ENCODE measurements around the gene RPGRIP1. TPM values are rescaled to one million over a fixed set of nuclear protein-coding genes. Genes with fewer than 3 reads are reported as not detected.

RPGRIP1 gene
- total RNA-seq, 4 donors from 2014 or later = 0.14 TPM; not detected in 3

DNA sequence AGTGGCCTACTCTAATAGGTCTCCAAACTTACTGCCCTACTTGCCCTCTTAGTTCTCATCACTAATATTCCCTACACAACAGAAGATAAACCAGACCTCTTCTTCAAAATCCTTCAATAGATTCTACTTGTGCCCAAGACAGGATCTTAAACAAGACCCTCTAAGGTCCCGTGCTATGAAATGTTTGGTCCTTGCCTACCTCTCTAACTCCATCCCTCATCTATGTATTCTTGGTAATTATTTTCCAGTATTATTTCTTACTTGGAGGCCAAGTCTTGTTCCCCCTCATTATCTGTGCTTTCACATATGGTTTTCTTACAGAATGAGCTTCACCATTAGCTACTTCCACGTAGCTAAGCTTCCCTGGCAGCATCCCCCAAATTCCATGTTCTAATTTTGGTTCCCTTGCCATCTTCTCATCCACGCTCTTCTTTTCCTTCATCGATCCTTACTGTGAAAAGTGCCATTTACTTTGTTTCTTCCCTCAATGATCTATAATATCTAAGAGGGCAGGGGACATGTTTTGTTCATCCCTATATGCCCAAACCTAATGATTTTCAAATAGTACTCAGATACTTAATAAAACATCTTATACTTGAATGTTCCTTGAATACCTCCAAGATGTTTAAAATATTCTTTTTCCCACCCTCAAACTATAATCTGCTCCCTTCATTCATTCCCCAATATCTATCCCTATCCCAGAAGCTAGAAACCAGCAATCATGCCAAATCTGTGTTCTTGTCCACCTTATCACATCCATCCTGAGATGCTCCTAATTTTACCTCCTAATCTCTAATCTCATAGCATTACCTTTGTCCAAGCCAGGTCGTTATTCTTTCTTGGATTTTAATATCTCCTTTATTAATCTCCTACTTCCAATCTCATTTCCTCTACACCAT lies 20.7 kb upstream of the RPGRIP1 start:
- no peak overlapping the region for H3K27ac ChIP-seq
- TF ChIP-seq, protein P1, sequence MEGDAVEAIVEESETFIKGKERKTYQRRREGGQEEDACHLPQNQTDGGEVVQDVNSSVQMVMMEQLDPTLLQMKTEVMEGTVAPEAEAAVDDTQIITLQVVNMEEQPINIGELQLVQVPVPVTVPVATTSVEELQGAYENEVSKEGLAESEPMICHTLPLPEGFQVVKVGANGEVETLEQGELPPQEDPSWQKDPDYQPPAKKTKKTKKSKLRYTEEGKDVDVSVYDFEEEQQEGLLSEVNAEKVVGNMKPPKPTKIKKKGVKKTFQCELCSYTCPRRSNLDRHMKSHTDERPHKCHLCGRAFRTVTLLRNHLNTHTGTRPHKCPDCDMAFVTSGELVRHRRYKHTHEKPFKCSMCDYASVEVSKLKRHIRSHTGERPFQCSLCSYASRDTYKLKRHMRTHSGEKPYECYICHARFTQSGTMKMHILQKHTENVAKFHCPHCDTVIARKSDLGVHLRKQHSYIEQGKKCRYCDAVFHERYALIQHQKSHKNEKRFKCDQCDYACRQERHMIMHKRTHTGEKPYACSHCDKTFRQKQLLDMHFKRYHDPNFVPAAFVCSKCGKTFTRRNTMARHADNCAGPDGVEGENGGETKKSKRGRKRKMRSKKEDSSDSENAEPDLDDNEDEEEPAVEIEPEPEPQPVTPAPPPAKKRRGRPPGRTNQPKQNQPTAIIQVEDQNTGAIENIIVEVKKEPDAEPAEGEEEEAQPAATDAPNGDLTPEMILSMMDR (IDR thresholded peaks at IDR 0.05) = no peak
- no peak for TF ChIP-seq POLR2A (IDR thresholded peaks at IDR 0.05)
- DNase-seq = no peak
- H3K27me3 ChIP-seq = no peaks in the 10 kb centered on the region
- no peaks in the 10 kb centered on the region for H3K9me3 ChIP-seq
- H3K4me1 ChIP-seq = peaks cover 4 to 27% of the 10 kb centered on the region in 2 donors
- intact Hi-C loops (cut with DNase I; ENCODE audit: low total_unique reads) = no loop called here
- H3K36me3 ChIP-seq = no peaks in the 10 kb centered on the region
- no peak overlapping the region for H3K4me3 ChIP-seq

DNA sequence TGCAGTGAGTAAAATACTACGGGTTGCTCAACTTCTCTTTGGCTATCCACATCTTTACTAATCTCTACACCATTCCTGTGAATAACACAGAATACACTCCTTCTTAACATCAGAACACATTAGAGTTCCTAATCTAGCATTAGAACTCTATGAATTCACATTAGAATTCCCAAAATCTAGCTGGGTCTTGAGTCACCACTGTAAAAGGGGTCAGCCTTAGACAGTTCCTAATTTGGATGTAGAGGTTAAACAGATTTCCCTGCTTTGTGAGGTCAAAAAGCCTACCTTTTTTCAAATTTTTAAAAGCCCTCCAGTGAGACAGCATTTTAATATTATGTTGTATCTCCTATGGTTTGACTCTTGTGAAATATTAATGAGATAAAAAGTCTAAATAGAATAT lies 18.1 kb upstream of the RPGRIP1 start:
- intact Hi-C loops (cut with DNase I; ENCODE audit: low total_unique reads) = no loop called here
- peaks cover 6 to 21% of the 10 kb centered on the region in 2 donors for H3K4me1 ChIP-seq
- TF ChIP-seq, protein P1 (IDR thresholded peaks at IDR 0.05) = no peak
- no peak for TF ChIP-seq POLR2A (IDR thresholded peaks at IDR 0.05)
- H3K4me3 ChIP-seq = no peak overlapping the region
- no peaks in the 10 kb centered on the region for H3K27me3 ChIP-seq
- DNase-seq = no peak
- no peaks in the 10 kb centered on the region for H3K36me3 ChIP-seq
- no peaks in the 10 kb centered on the region for H3K9me3 ChIP-seq
- H3K27ac ChIP-seq = no peak overlapping the region

- intact Hi-C loops (cut with DNase I; ENCODE audit: low total_unique reads) = no loop called here
- Histone ChIP-seq H3K4me1 (peaks cover 5 to 15% of the 10 kb centered on the region in 2 donors), H3K27ac (no peak overlapping the region), H3K27me3 (no peaks in the 10 kb centered on the region), H3K9me3 (no peaks in the 10 kb centered on the region), H3K4me3 (no peak overlapping the region), H3K36me3 (no peaks in the 10 kb centered on the region)
- TF ChIP-seq, protein P1 (IDR thresholded peaks at IDR 0.05) = no peak
- TF ChIP-seq POLR2A (IDR thresholded peaks at IDR 0.05) = no peak
- no peak for DNase-seq
These were observed 17.5 kb upstream of the RPGRIP1 start for GRCh38 chr14:21262410-21262809.

DNA sequence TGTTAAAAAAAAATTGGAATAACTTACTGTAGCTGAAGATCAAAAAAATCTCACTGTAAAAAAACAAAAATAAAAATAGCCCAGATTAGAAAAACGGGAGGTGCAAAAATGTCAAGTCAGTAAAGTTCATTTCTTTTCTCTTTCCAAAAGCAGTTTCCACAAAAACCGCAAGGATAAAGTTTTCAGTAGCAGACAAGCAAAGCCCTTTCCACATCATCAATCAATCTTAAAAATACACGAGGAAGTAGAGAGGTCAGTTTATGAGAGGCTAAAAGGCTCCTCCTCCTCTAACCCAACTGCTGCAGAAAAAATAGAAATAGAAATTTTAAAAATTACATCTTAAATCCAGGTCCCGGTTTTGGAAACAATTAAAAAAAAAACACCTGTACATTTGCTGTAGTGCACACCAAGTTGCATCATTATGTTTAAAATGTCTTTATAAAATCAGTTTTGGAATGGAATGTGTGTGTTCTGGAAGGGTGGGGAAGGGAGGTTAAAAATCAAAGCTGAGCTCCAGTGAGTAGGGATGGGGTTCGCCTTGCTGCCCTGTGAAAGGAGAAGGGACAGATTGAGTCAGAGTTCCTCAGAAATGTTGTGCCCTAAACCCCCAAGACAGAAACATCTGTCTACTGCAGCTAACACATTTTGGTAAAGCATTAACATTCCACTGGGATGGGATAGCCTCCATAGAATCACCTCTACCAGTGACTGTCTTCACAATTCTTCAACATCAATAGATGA lies 16.4 kb upstream of the RPGRIP1 start:
- Histone ChIP-seq H3K27me3 (no peaks in the 10 kb centered on the region), H3K36me3 (no peaks in the 10 kb centered on the region), H3K4me3 (no peak overlapping the region), H3K9me3 (no peaks in the 10 kb centered on the region), H3K4me1 (peaks cover 5 to 15% of the 10 kb centered on the region in 2 donors), H3K27ac (no peak overlapping the region)
- no peak for DNase-seq
- TF ChIP-seq, protein P1 (IDR thresholded peaks at IDR 0.05) = no peak
- TF ChIP-seq POLR2A (IDR thresholded peaks at IDR 0.05) = no peak
- intact Hi-C loops (cut with DNase I; ENCODE audit: low total_unique reads) = no loop called here

All from uterus (tissue), 4 donors.